LNCaP clone FGC (cell line): ENCODE results near the gene KIRREL3.
"Not testable (repeated sequence)": the region's sequence is repeated elsewhere in the genome, so short reads cannot be mapped to it uniquely, and the experiment has no call there.

ENCODE experiments used
- DNase-seq: peaks from one replicate; pipeline ENCODE4 v3.0.0-alpha.2; 2011; ENCODE audit warnings: low read depth
- H3K4me3 ChIP-seq: 2 replicates; pipeline ENCODE4 v1.5.1; 2011; ENCODE audit warnings: mild to moderate bottlenecking, low read depth, low read length, control low read depth
- TF ChIP-seq, protein P1 (sequence below): IDR thresholded peaks from 2 replicates; pipeline ENCODE4 v1.5.1; 2012; ENCODE audit warnings: mild to moderate bottlenecking; ENCODE audit not compliant: control insufficient read depth, insufficient read depth; ENCODE audit errors: extremely low read depth

KIRREL3 gene

DNA sequence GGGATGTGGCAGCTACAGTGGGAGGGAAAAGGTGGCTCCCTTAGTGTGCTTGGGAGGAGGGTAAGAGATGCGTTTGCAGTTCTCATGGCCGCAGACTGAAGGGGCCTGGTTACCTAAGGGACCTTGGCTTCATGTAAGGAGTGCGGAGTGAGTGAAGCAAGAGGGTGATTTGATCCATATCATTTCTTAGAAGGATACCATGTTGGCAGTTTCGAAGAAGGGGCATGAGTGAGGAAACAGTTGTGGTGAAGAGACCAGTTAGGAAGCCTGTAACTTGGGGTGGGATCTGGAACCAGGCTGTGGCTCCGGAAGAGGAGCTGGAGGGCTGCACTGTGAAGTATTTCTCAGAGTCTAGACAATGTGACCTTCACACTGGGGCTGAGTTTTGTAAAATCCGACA is 600.1 kb downstream of the KIRREL3 start:
- no peak overlapping the region for H3K4me3 ChIP-seq
- TF ChIP-seq, protein P1, sequence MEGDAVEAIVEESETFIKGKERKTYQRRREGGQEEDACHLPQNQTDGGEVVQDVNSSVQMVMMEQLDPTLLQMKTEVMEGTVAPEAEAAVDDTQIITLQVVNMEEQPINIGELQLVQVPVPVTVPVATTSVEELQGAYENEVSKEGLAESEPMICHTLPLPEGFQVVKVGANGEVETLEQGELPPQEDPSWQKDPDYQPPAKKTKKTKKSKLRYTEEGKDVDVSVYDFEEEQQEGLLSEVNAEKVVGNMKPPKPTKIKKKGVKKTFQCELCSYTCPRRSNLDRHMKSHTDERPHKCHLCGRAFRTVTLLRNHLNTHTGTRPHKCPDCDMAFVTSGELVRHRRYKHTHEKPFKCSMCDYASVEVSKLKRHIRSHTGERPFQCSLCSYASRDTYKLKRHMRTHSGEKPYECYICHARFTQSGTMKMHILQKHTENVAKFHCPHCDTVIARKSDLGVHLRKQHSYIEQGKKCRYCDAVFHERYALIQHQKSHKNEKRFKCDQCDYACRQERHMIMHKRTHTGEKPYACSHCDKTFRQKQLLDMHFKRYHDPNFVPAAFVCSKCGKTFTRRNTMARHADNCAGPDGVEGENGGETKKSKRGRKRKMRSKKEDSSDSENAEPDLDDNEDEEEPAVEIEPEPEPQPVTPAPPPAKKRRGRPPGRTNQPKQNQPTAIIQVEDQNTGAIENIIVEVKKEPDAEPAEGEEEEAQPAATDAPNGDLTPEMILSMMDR: no peak
- no peak for DNase-seq

- DNase-seq: no peak
- TF ChIP-seq, protein P1: no peak
- H3K4me3 ChIP-seq: no peak overlapping the region
Observed at GRCh38 chr11:126400019-126400418, 600.6 kb downstream of the KIRREL3 start.

DNA sequence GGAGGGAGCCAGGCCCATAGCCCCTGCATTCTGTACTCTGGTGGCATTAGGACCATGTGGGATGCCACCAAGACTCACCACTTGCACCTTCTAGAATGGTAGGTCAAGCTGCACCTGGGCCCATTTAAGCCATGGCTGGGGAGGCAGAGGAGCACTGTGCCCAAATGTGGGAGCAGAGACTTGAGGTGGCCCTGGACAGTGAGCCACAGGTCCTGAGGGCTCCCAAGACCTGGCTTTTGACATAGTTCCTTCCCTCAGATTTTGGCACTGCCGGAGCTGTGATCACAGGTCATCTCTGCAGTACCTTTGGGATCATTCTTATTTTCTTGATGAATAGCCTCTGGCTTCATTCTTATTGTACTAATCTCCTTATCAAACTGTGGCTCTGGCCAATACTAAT is 601.8 kb downstream of the KIRREL3 start:
- no peak for DNase-seq
- no peak overlapping the region for H3K4me3 ChIP-seq
- TF ChIP-seq, protein P1: no peak

DNA sequence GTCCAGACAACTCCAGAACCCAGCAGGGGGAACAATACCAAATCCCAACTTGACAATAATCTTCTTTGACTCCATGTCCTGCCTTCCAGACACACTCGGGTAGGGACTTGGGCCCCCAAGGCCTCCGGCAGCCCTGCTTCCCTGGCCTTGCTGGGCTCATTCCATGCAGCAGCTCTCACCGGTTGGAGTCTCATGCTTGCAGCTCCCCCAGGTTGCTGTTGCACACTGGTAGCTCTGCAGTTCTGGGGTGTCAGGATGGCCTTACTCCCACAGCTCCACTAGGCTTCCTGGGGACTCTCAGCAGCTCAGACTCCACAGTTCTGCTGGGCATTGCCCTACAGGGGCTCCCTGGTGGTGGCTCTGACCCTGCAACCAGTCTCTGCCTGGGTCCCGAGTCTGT is 602.3 kb downstream of the KIRREL3 start:
- no peak overlapping the region for H3K4me3 ChIP-seq
- no peak for DNase-seq
- TF ChIP-seq, protein P1: no peak

DNA sequence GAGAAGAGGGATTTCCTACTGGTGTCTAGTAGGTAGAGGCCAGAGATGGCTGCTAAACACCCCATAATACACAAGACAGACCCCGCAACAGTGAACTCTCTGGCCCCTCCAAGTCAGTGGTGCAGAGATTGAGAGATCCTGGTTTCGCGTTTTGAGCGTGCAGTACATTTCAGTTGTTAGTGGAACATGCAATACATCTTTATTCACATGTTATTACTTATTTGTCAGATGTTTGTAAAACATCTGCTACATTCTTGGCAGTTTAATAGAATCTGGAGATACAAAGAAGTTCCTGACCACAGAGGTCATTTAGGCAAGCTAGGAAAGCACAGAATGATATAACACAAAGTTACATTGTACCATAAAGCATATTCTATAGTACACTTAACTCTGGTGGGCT is 603.6 kb downstream of the KIRREL3 start:
- DNase-seq: no peak
- no peak overlapping the region for H3K4me3 ChIP-seq
- TF ChIP-seq, protein P1: no peak

DNA sequence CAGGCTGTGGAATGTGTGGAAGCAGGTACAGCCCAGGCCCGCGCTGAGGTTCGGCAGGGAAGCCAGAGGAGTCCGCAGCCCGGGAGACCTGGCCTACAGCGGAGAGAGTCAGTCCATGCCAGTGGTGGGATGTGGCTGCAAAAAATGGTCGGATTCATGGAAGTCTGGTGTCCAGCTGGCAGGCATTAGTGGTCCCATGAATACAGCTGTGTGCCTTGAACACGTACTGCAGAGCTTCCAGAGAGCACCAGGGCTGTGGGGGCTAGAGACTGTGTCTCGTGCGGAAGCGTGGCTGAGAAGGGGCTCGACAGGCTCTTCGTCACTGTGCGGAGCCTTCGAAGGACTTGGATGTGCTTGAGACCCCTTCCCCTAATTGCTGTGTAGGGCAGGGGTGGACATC is 604.3 kb downstream of the KIRREL3 start:
- not testable (repeated sequence) for DNase-seq, H3K4me3 ChIP-seq

DNA sequence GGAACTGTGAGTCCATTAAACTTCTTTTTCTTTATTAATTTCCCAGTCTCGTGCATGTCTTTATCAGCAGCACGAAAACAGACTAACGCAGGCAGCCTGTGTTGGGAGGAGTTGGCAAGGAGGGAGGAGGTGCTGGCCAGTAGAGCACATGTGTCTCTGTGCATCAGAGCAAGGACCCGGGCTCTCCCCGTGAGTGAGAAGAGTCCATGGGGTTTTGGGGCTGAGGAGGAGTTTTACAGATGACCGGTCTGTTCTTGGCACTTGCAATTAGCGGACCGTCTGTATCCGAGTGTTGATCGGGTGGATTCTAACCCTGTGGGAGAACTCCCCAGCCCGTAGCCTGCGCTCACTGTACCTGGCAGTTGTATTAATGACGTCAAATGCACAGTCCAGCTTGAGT is 604.8 kb downstream of the KIRREL3 start:
- H3K4me3 ChIP-seq, DNase-seq: not testable (repeated sequence)

GRCh38 chr11:126394634-126395072 is 605.9 kb downstream of the KIRREL3 start:
- not testable (repeated sequence) for DNase-seq, H3K4me3 ChIP-seq

DNA sequence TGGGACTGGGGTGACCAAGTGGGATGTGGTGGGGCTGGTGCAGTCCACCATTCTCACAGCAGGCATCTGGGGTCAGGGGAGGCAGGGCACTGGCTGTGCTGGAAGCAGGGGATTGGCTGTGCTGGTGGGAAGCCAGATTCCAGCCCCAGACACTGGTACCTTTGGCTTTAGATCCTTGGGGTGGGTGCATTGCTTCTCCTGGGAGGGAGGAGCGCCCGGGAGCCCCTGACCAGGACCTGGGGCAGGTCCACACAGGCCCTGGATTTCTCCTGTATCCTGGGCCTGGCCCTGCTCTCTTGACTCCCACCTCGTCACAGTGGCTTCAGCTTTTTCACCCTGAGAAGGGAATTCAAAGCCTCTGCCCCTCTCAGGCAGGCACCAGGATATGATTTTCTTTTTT is 606.5 kb downstream of the KIRREL3 start:
- TF ChIP-seq, protein P1: no peak
- no peak overlapping the region for H3K4me3 ChIP-seq

More for the DNA sequence above, 606.5 kb downstream of the KIRREL3 start:
- DNase-seq: no peak
